Karpas-422 (cell line): Measurements from ENCODE around the gene SLC25A20. TPM values are rescaled to one million over a fixed set of nuclear protein-coding genes. Genes with fewer than 3 reads are reported as not detected.

Experiments
- DNase-seq: peaks from one replicate; pipeline ENCODE4 v3.0.0-alpha.2; 2015
- H2AFZ ChIP-seq: fragments of 200-600 bp; sonication (generic); 2 replicates; pipeline ENCODE4 v1.6.1; 2014; ENCODE audit warnings: antibody characterized with exemption, low read length, mixed read lengths
- H3K27ac ChIP-seq: fragments of 200-600 bp; sonication (generic); 2 replicates; pipeline ENCODE4 v1.5.1; 2014; ENCODE audit warnings: mild to moderate bottlenecking, low read length, moderate library complexity
- H3K27me3 ChIP-seq: fragments of 200-600 bp; sonication (generic); 2 replicates; pipeline ENCODE4 v1.6.1; 2014; ENCODE audit warnings: low read length, mixed read lengths
- H3K36me3 ChIP-seq: fragments of 200-600 bp; sonication (generic); 2 replicates; pipeline ENCODE4 v1.6.1; 2014; ENCODE audit warnings: low read length, mixed read lengths; ENCODE audit not compliant: insufficient read depth
- H3K4me1 ChIP-seq: fragments of 200-600 bp; sonication (generic); 2 replicates; pipeline ENCODE4 v1.6.1; 2014; ENCODE audit warnings: mild to moderate bottlenecking, low read length, mixed read lengths
- H3K4me2 ChIP-seq: fragments of 200-600 bp; sonication (generic); 2 replicates; pipeline ENCODE4 v1.6.1; 2014; ENCODE audit warnings: low read length, low read depth, mild to moderate bottlenecking; ENCODE audit not compliant: poor library complexity, severe bottlenecking
- H3K4me3 ChIP-seq: fragments of 200-600 bp; sonication (generic); 2 replicates; pipeline ENCODE4 v1.5.1; 2014; ENCODE audit warnings: mild to moderate bottlenecking, antibody characterized with exemption, low read length, mixed read lengths
- H3K79me2 ChIP-seq: fragments of 200-600 bp; sonication (generic); 2 replicates; pipeline ENCODE4 v1.6.1; 2014; ENCODE audit warnings: mild to moderate bottlenecking, low read length, mixed read lengths
- H3K9ac ChIP-seq: fragments of 200-600 bp; sonication (generic); 2 replicates; pipeline ENCODE4 v1.6.0; 2014; ENCODE audit warnings: low read length
- H3K9me2 ChIP-seq: fragments of 200-600 bp; sonication (generic), shearing (Covaris generic); replicated peaks from 2 replicates; pipeline ENCODE4 v1.6.0; 2014; ENCODE audit warnings: mild to moderate bottlenecking, low read length, moderate library complexity; ENCODE audit not compliant: insufficient read depth
- H3K9me3 ChIP-seq: fragments of 300-700, 200-600 bp; sonication (generic); 2 replicates; pipeline ENCODE4 v1.6.1; 2014; ENCODE audit warnings: low read length, mixed read lengths
- H4K20me1 ChIP-seq: fragments of 200-600 bp; sonication (generic); 2 replicates; pipeline ENCODE4 v1.6.1; 2014; ENCODE audit warnings: mild to moderate bottlenecking, antibody characterized with exemption, low read length, low read depth; ENCODE audit not compliant: insufficient read depth
- total RNA-seq: library from RNA; depleted of rRNA; stranded (reverse); fragments of >200 nt; shearing (Covaris generic); gene quantifications from 2 replicates; pipeline ENCODE4 v1.2.3, GENCODE V29; 2014; ENCODE audit warnings: low replicate concordance; rRNA removed

Gene SLC25A20, protein sequence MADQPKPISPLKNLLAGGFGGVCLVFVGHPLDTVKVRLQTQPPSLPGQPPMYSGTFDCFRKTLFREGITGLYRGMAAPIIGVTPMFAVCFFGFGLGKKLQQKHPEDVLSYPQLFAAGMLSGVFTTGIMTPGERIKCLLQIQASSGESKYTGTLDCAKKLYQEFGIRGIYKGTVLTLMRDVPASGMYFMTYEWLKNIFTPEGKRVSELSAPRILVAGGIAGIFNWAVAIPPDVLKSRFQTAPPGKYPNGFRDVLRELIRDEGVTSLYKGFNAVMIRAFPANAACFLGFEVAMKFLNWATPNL
- total RNA-seq = 20.5 and 33.8 TPM in 2 replicates

DNA sequence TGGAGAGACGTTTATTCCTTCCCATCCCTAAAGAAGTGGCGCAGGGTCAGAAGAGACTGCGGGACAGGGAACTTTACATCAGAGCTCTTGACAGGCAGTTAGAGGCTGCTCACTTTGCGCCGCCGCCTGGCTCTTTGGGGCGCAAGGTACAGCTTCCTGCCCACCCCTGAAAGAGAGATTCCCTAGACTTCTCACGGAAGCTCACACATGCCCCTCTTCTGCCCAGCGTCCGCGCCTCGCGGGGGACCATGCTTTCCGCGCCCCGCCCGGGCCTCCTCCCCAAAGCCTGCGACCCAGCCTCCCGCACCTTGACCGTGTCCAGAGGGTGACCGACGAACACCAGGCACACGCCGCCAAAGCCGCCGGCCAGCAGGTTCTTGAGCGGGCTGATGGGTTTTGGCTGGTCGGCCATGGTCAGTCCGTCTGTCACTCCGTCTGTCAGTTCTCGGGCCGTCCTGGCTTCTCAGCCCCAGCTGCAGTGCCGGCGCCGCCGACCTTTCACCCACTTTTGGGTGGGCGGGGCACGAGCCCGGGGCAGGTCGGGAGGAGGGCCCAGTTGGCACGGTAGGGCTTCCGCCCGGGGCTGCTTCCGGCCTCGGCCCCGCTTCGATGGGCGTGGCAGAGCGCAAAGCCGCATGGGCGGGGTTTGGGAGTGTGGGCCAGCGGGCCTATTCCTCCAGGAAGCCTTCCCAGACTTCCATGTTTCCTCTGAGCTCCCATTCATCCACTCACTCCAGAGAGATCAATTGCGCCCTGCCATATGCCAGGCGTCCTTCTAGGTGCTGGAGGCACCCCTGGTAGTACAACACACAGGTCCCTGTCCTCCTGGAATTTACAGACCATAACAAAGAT is at the start of gene SLC25A20:
Gene SLC25A20, minus strand, starts transcription at position 500 of the 852 bp plus-strand sequence. Its CDS starts 88 bp downstream, at position 412.
- Histone ChIP-seq H3K27ac (peak within 1 kb of the TSS; percentile 62), H3K27me3 (no peaks in the 10 kb centered on the region), H4K20me1 (no peaks in the 10 kb centered on the region), H3K4me3 (peak within 1 kb of the TSS; percentile 91), H3K4me1 (peaks cover 23% of the 10 kb centered on the region), H3K36me3 (no peaks in the 10 kb centered on the region), H3K9me2 (no peaks in the 10 kb centered on the region), H3K9me3 (no peaks in the 10 kb centered on the region), H2AFZ (peak within 1 kb of the TSS; percentile 93), H3K9ac (peak within 1 kb of the TSS; percentile 87), H3K79me2 (peaks cover 16% of the 10 kb centered on the region), H3K4me2 (peak within 1 kb of the TSS; percentile 93)
- DNase-seq = peak; percentile 96

DNA sequence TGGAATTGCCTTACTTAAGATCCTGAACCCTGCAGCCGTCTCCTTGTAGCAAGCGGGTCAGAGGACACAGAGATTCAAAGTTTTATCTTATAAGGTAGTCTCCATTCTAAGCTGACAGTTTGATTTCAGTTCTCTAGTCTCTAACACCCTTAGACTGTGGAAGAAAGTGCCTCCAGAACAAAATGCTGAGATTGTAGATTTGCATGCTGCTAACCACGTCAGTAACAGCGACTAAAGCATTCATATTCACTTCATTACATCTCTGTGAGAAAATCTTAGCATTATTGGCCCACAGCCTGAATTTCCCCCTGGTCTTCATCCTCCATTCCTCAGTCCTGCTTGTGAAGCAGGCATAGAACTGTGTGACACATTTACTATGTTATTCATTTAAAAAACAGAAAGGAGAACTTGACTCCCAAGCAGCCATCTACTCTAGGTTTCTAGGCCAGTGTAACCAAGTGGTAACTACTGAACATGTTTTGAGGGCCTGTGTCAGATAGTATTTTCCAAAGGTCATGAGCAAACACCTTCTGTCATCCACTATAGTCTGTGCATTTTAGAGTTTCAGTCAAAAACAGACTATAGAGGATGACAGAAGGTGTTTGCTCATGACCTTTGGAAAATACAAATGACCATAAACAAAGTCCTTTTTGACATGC is 47.3 kb upstream of the SLC25A20 start:
- H3K27ac ChIP-seq = no peak overlapping the region; the same call in 1 of the 2 replicates
- H3K9me2 ChIP-seq = no peaks in the 10 kb centered on the region
- no peak for DNase-seq
- peaks cover 51% of the 10 kb centered on the region for H3K4me1 ChIP-seq
- peaks cover 12% of the 10 kb centered on the region; the same call in 1 of the 2 replicates for H4K20me1 ChIP-seq
- H3K4me2 ChIP-seq = no peak overlapping the region
- no peaks in the 10 kb centered on the region for H3K36me3 ChIP-seq
- no peak overlapping the region for H3K9ac ChIP-seq
- H3K79me2 ChIP-seq = peaks cover 87% of the 10 kb centered on the region
- no peak overlapping the region for H2AFZ ChIP-seq
- H3K9me3 ChIP-seq = no peaks in the 10 kb centered on the region
- H3K27me3 ChIP-seq = no peaks in the 10 kb centered on the region
- no peak overlapping the region for H3K4me3 ChIP-seq

DNA sequence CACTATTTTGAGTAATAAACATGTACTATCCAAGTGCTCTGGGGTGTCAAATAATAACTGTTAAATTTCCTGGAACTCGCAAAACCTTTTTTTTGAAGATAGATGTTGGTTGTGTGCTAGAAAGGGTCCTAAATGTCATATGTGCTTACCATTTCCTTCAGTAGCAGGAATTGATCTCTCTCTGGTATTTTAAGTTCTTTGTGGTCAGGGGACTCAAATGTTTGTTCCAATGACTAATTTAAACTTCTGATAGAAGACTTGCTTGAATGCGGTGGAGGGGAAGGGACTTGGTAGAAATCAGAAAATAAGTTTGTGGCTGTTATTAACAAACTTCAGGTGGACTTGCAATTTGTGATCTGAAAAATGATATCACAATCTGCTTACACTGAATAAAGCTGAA is 46.8 kb upstream of the SLC25A20 start:
- H3K4me2 ChIP-seq = peak overlapping the region; percentile 10
- H3K9ac ChIP-seq = no peak overlapping the region
- H3K9me2 ChIP-seq = no peaks in the 10 kb centered on the region
- peaks cover 50% of the 10 kb centered on the region for H3K4me1 ChIP-seq
- DNase-seq = no peak
- no peaks in the 10 kb centered on the region for H3K9me3 ChIP-seq
- no peaks in the 10 kb centered on the region for H3K27me3 ChIP-seq
- H4K20me1 ChIP-seq = peaks cover 12% of the 10 kb centered on the region; the same call in 1 of the 2 replicates
- H3K36me3 ChIP-seq = no peaks in the 10 kb centered on the region
- H3K79me2 ChIP-seq = peaks cover 84% of the 10 kb centered on the region
- no peak overlapping the region for H2AFZ ChIP-seq
- H3K4me3 ChIP-seq = no peak overlapping the region
- H3K27ac ChIP-seq = no peak overlapping the region; the same call in 1 of the 2 replicates

DNA sequence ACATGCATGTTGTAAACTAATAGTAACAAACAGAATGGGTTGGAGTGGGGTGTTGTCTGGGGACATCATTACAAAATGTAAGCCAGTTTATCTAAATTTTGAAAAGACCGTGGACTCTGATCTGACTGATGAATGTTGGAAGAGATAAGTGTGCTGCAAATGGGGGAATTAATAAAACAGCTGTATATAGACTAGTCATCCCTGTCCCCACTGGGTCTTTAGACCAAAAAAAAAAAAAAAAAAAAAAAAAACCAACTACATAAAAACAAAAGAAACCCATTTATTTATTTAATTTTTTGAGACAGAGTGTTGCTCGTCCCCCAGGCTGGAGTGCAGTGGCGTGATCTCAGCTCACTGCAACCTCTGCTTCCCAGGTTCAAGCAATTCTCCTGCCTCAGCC is 40.0 kb upstream of the SLC25A20 start:
- Histone ChIP-seq H3K79me2 (peaks cover 81% of the 10 kb centered on the region), H3K9me2 (no peaks in the 10 kb centered on the region), H3K9me3 (no peaks in the 10 kb centered on the region)

DNA sequence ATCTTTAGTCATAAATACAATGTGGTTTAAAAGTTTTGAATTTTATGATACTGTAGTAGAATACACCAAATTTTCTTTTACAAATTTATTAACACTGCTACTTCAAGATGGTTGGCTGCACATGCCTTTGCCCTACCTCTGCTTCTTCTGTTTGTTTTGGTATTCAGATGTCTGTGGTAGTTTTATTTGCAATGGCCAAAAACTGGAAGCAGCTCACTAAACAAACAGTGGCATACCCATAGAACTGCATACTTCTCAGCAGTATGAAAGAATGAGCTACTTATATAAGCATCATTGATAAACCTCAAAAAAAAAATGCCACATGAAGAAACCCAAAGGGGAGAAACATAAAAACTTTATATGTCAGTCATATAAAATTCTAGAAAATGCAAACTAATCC is 39.5 kb upstream of the SLC25A20 start:
- DNase-seq = no peak
- Histone ChIP-seq H3K9me3 (no peaks in the 10 kb centered on the region), H3K79me2 (peaks cover 79% of the 10 kb centered on the region), H3K36me3 (peaks cover 35% of the 10 kb centered on the region), H3K9ac (no peak overlapping the region), H2AFZ (no peak overlapping the region), H3K9me2 (no peaks in the 10 kb centered on the region), H3K4me1 (0 out of 2 replicates have a peak, but pooled peaks cover 2% of the 10 kb centered on the region), H3K4me2 (no peak overlapping the region), H3K27ac (no peak overlapping the region), H4K20me1 (0 out of 2 replicates have a peak, but pooled peaks cover 5% of the 10 kb centered on the region), H3K4me3 (no peak overlapping the region), H3K27me3 (no peaks in the 10 kb centered on the region)

More for the DNA sequence above, 40.0 kb upstream of the SLC25A20 start:
- Histone ChIP-seq H3K27ac (no peak overlapping the region), H2AFZ (no peak overlapping the region), H4K20me1 (0 out of 2 replicates have a peak, but pooled peaks cover 6% of the 10 kb centered on the region), H3K36me3 (peaks cover 32% of the 10 kb centered on the region; the same call in 1 of the 2 replicates), H3K4me2 (no peak overlapping the region), H3K27me3 (no peaks in the 10 kb centered on the region), H3K9ac (no peak overlapping the region), H3K4me1 (peaks cover 5% of the 10 kb centered on the region; the same call in 1 of the 2 replicates), H3K4me3 (no peak overlapping the region)
- DNase-seq = no peak

DNA sequence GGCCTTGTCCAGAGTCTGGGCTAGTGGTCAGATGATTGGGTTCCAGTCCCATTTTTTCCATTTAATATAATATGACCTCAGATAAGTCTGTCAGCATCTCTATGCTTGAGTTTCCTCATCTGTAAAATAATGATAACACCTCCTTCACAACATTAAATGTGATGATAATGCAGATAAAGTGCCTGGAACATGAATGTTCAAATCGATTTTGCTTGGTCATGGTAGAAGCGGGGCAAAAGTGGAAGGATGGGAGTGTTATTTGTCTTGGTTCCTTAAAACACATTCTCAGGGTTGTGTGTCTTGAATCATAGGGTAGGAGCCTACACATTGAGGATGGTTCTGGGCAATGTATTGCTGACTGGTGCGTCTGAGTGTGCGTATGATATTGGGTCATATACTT is 36.8 kb upstream of the SLC25A20 start:
- H3K27me3 ChIP-seq = no peaks in the 10 kb centered on the region
- H3K4me2 ChIP-seq = no peak overlapping the region
- H3K27ac ChIP-seq = no peak overlapping the region
- H4K20me1 ChIP-seq = peaks cover 14% of the 10 kb centered on the region
- H3K4me1 ChIP-seq = peaks cover 4% of the 10 kb centered on the region; the same call in 1 of the 2 replicates
- H3K9me3 ChIP-seq = no peaks in the 10 kb centered on the region
- H3K9me2 ChIP-seq = no peaks in the 10 kb centered on the region
- no peak for DNase-seq
- H3K79me2 ChIP-seq = peaks cover 89% of the 10 kb centered on the region
- H3K4me3 ChIP-seq = no peak overlapping the region
- H2AFZ ChIP-seq = no peak overlapping the region
- no peak overlapping the region for H3K9ac ChIP-seq
- H3K36me3 ChIP-seq = peaks cover 49% of the 10 kb centered on the region

DNA sequence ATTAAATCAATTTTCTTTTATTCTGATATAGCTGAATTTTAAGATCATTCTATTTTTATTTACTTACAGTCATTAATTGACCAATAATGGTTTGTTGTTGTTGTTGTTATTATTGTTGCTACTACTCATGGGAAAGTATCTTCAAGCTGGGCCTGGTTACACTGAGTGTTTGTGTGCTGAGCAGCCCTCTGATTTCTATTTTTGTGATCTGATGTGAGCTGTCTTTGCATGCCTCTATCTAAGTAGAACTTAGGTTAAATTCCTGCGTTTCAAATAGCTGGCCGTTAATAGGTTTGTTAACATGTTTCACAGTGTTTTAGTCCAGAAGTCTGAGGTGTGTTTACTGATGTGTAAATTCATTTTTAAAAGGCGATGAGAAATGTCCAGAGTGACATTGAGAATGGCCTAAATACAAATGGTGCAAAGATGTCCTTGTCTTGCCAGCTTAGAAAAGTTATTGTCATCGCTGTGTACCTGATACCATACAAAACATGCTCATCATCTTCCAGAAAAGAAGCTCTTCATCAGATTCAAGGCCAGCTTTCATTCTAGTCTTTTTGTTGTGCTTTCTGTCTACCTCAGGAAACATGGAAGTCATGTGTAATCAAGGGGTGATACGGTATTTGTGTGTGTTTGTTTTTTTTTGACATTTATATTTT is 35.8 kb upstream of the SLC25A20 start:
- no peak overlapping the region for H3K9ac ChIP-seq
- peaks cover 4% of the 10 kb centered on the region; the same call in 1 of the 2 replicates for H3K4me1 ChIP-seq
- no peak overlapping the region for H2AFZ ChIP-seq
- H3K36me3 ChIP-seq = peaks cover 57% of the 10 kb centered on the region
- no peaks in the 10 kb centered on the region for H3K9me3 ChIP-seq
- H3K9me2 ChIP-seq = no peaks in the 10 kb centered on the region
- DNase-seq = no peak
- H3K27ac ChIP-seq = no peak overlapping the region
- H3K4me2 ChIP-seq = no peak overlapping the region
- H4K20me1 ChIP-seq = peaks cover 14% of the 10 kb centered on the region
- peaks cover 97% of the 10 kb centered on the region for H3K79me2 ChIP-seq
- H3K4me3 ChIP-seq = no peak overlapping the region
- no peaks in the 10 kb centered on the region for H3K27me3 ChIP-seq
